NCI-H345 treated with DMSO at 0.1 percent for 48 hours (cell line): ENCODE data around the gene CCDC73.
"Not testable (repeated sequence)": the region's sequence is repeated elsewhere in the genome, so short reads cannot be mapped to it uniquely, and the experiment has no call there.

Experiments
- DNase-seq: peaks from one replicate; lab custom pipeline; 2025; ENCODE audit not compliant: unreplicated experiment; lab: John Stamatoyannopoulos, UW

CCDC73 gene

GRCh38 chr11:32706985-32707741 lies 87.3 kb downstream of the CCDC73 start:
- no peak for DNase-seq

GRCh38 chr11:32705309-32706033 lies 89.0 kb downstream of the CCDC73 start:
- DNase-seq = no peak

GRCh38 chr11:32704775-32705174 lies 89.7 kb downstream of the CCDC73 start:
- DNase-seq = no peak

- DNase-seq = no peak
These were observed 90.2 kb downstream of the CCDC73 start for GRCh38 chr11:32704261-32704660.

GRCh38 chr11:32701616-32702015 lies 92.8 kb downstream of the CCDC73 start:
- DNase-seq = no peak

GRCh38 chr11:32698579-32698978 lies 95.9 kb downstream of the CCDC73 start:
- DNase-seq = no peak

GRCh38 chr11:32671051-32671450 lies 123.4 kb downstream of the CCDC73 start:
- no peak for DNase-seq

- no peak for DNase-seq
These were observed 134.8 kb downstream of the CCDC73 start for GRCh38 chr11:32659672-32660071.

GRCh38 chr11:32658639-32659406 lies 135.6 kb downstream of the CCDC73 start:
- no peak for DNase-seq

- DNase-seq = no peak
These were observed 150.9 kb downstream of the CCDC73 start for GRCh38 chr11:32643526-32643925.

GRCh38 chr11:32641361-32641760 lies 153.1 kb downstream of the CCDC73 start:
- no peak for DNase-seq

GRCh38 chr11:32635819-32636218 lies 158.6 kb downstream of the CCDC73 start:
- no peak for DNase-seq

GRCh38 chr11:32630844-32631243 lies 163.6 kb downstream of the CCDC73 start:
- no peak for DNase-seq

GRCh38 chr11:32616903-32617302 lies 177.6 kb downstream of the CCDC73 start:
- DNase-seq = no peak

GRCh38 chr11:32615422-32615821 lies 179.0 kb downstream of the CCDC73 start:
- DNase-seq = no peak

- no peak for DNase-seq
These were observed 180.8 kb downstream of the CCDC73 start for GRCh38 chr11:32613500-32614151.

- no peak for DNase-seq
These were observed 183.6 kb downstream of the CCDC73 start for GRCh38 chr11:32610797-32611352.

GRCh38 chr11:32608826-32609225 lies 185.6 kb downstream of the CCDC73 start:
- not testable (repeated sequence) for DNase-seq

- DNase-seq = no peak
These were observed 188.2 kb downstream of the CCDC73 start for GRCh38 chr11:32606220-32606619.

- no peak for DNase-seq
These were observed 191.6 kb downstream of the CCDC73 start for GRCh38 chr11:32602657-32603415.
